HCT116 (cell line): Measurements from ENCODE around the gene ACKR4.

Source experiments
- EZH2 ChIP-seq: fragments of 200-600 bp; sonication (generic); IDR thresholded peaks from 2 replicates; pipeline ENCODE4 v1.6.1; 2017; ENCODE audit warnings: antibody characterized with exemption, mixed run types
- FOSL1 ChIP-seq: IDR thresholded peaks from 2 replicates; pipeline ENCODE4 v1.6.1; 2012; ENCODE audit warnings: low read depth
- MAX ChIP-seq: IDR thresholded peaks from 2 replicates; pipeline ENCODE4 v1.6.1; 2012
- POLR2A ChIP-seq: IDR thresholded peaks from 2 replicates; pipeline ENCODE4 v1.7.0; 2011; ENCODE audit warnings: borderline replicate concordance; ENCODE audit not compliant: insufficient read depth, insufficient read length; ENCODE audit errors: extremely low read depth
- REST ChIP-seq: IDR thresholded peaks from 2 replicates; pipeline ENCODE4 v1.6.1; 2012; ENCODE audit warnings: low read depth
- SIN3A ChIP-seq: IDR thresholded peaks from 2 replicates; pipeline ENCODE4 v1.6.1; 2012; ENCODE audit warnings: low read depth
- YY1 ChIP-seq: IDR thresholded peaks from 2 replicates; pipeline ENCODE4 v1.6.1; 2011; ENCODE audit warnings: low read length, low read depth, moderate library complexity, mild to moderate bottlenecking; ENCODE audit not compliant: insufficient replicate concordance; ENCODE audit errors: extremely low read depth
- TF ChIP-seq, protein P1 (sequence below), 3 experiments: fragments of 200-600 bp in 1 of 3; sonication (generic) in 1 of 3; IDR thresholded peaks in 2 of 3; conservative IDR thresholded peaks in 1 of 3; 2 replicates each; pipeline ENCODE4 v1.5.1; 2012 to 2017; ENCODE audit warnings: low read depth in 2 of 3, low read length in 2 of 3, antibody characterized with exemption in 1 of 3, borderline replicate concordance in 1 of 3, control low read depth in 1 of 3, mild to moderate bottlenecking in 1 of 3, mixed read lengths in 1 of 3, mixed run types in 1 of 3, moderate library complexity in 1 of 3; ENCODE audit not compliant: insufficient read depth in 1 of 3

DNA sequence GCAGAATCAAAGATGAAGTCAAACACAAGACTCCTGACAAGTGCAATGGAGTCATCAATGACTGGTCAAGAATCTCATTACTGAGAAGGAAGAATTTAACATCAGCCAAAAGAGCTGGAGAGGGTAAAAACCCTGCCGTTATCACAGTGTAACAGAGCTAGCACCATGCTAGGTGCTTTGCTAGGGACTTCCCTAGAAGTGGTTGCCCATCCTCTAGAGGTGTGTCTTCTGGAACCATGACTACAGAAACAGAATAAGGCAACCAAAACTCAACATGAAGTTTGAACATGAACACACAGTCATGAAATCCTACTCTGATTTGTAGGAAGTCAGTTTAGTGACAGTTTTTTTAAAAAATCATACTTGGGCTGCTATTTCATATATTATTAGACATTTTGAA, 53.1 kb downstream of the ACKR4 start:
- TF ChIP-seq EZH2 = no peak
- TF ChIP-seq YY1 = no peak
- TF ChIP-seq, protein P1, sequence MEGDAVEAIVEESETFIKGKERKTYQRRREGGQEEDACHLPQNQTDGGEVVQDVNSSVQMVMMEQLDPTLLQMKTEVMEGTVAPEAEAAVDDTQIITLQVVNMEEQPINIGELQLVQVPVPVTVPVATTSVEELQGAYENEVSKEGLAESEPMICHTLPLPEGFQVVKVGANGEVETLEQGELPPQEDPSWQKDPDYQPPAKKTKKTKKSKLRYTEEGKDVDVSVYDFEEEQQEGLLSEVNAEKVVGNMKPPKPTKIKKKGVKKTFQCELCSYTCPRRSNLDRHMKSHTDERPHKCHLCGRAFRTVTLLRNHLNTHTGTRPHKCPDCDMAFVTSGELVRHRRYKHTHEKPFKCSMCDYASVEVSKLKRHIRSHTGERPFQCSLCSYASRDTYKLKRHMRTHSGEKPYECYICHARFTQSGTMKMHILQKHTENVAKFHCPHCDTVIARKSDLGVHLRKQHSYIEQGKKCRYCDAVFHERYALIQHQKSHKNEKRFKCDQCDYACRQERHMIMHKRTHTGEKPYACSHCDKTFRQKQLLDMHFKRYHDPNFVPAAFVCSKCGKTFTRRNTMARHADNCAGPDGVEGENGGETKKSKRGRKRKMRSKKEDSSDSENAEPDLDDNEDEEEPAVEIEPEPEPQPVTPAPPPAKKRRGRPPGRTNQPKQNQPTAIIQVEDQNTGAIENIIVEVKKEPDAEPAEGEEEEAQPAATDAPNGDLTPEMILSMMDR (IDR thresholded peaks at IDR 0.05 in 2 of 3, conservative IDR thresholded peaks at IDR 0.05 in 1 of 3; ENCODE audit: borderline replicate concordance in 1 of 3, insufficient read depth in 1 of 3, low read depth in 2 of 3, low read length in 2 of 3) = no peak
- no peak for TF ChIP-seq FOSL1
- TF ChIP-seq POLR2A = no peak
- no peak for TF ChIP-seq SIN3A
- TF ChIP-seq REST = no peak
- no peak for TF ChIP-seq MAX
